Liver (tissue), 9 donors: Measurements from ENCODE around the gene CLCN5. TPM values are rescaled to one million over a fixed set of nuclear protein-coding genes. Genes with fewer than 3 reads are reported as not detected.

Experiments
- DNase-seq: peaks from one replicate; pipeline ENCODE4 v3.0.0-alpha.2; 2017; ENCODE audit warnings: low spot score
- H3K27ac ChIP-seq, 2 donors: one replicate each; pipeline ENCODE4 v1.7.0; 2013; ENCODE audit warnings: inconsistent platforms in 2 of 2, low read length in 2 of 2, control low read depth in 1 of 2, low read depth in 1 of 2, mild to moderate bottlenecking in 1 of 2
- H3K27me3 ChIP-seq, 4 donors: one replicate each; pipeline versions ENCODE4 v1.6.1 to v1.7.0; 2013; ENCODE audit warnings: low read length in 3 of 4, inconsistent platforms in 1 of 4, mild to moderate bottlenecking in 1 of 4, moderate library complexity in 1 of 4; ENCODE audit not compliant: control insufficient read depth in 4 of 4, insufficient read depth in 4 of 4
- H3K36me3 ChIP-seq, 4 donors: one replicate each; pipeline versions ENCODE4 v1.6.1 to v1.7.0; 2013; ENCODE audit warnings: low read length in 3 of 4, mild to moderate bottlenecking in 3 of 4, low read depth in 1 of 4, moderate library complexity in 1 of 4; ENCODE audit not compliant: control insufficient read depth in 4 of 4, insufficient read depth in 3 of 4
- H3K4me1 ChIP-seq, 4 donors: one replicate each; pipeline versions ENCODE4 v1.6.1 to v1.7.0; 2013; ENCODE audit warnings: low read length in 3 of 4, mild to moderate bottlenecking in 3 of 4, moderate library complexity in 1 of 4; ENCODE audit not compliant: control insufficient read depth in 4 of 4, insufficient read depth in 4 of 4
- H3K4me3 ChIP-seq, 3 donors: one replicate each; pipeline versions ENCODE4 v1.6.1 to v1.7.0; 2013; ENCODE audit warnings: low read length in 3 of 3, control low read depth in 1 of 3, low read depth in 1 of 3, mild to moderate bottlenecking in 1 of 3
- H3K9ac ChIP-seq, 2 donors: one replicate each; pipeline ENCODE4 v1.7.0; 2013; ENCODE audit warnings: low read length in 2 of 2, mild to moderate bottlenecking in 2 of 2, moderate library complexity in 2 of 2, control low read depth in 1 of 2, low read depth in 1 of 2
- H3K9me3 ChIP-seq, 4 donors: one replicate each; pipeline versions ENCODE4 v1.6.1 to v1.7.0; 2013; ENCODE audit warnings: low read length in 3 of 4; ENCODE audit not compliant: control insufficient read depth in 4 of 4
- EGR1 ChIP-seq, 2 donors: IDR thresholded peaks; 2 replicates each; pipeline ENCODE4 v1.6.1; 2016 to 2018; ENCODE audit warnings: antibody characterized with exemption in 2 of 2, low read depth in 2 of 2
- FOXA1 ChIP-seq: IDR thresholded peaks from 2 replicates; pipeline ENCODE4 v1.6.1; 2016; ENCODE audit warnings: antibody characterized with exemption
- GABPA ChIP-seq, 2 donors: IDR thresholded peaks in 1 of 2; conservative IDR thresholded peaks in 1 of 2; 2 replicates each; pipeline ENCODE4 v1.6.1; 2016; ENCODE audit warnings: antibody characterized with exemption in 2 of 2, mild to moderate bottlenecking in 1 of 2, moderate library complexity in 1 of 2
- HNF4A ChIP-seq, 2 donors: conservative IDR thresholded peaks; 2 replicates each; pipeline ENCODE4 v1.6.1; 2016; ENCODE audit warnings: antibody characterized with exemption in 2 of 2, mild to moderate bottlenecking in 2 of 2
- HNF4G ChIP-seq: IDR thresholded peaks from 2 replicates; pipeline ENCODE4 v1.6.1; 2016; ENCODE audit warnings: antibody characterized with exemption
- JUND ChIP-seq, 2 donors: IDR thresholded peaks; 2 replicates each; pipeline ENCODE4 v1.6.1; 2016; ENCODE audit warnings: antibody characterized with exemption in 2 of 2
- MAX ChIP-seq: IDR thresholded peaks from 2 replicates; pipeline ENCODE4 v1.6.1; 2016; ENCODE audit warnings: antibody characterized with exemption
- NR2F2 ChIP-seq: IDR thresholded peaks from 2 replicates; pipeline ENCODE4 v1.6.1; 2016; ENCODE audit warnings: antibody characterized with exemption
- RAD21 ChIP-seq, 2 donors: IDR thresholded peaks; 2 replicates each; pipeline ENCODE4 v1.6.1; 2016; ENCODE audit warnings: antibody characterized with exemption in 2 of 2, mild to moderate bottlenecking in 2 of 2
- RXRA ChIP-seq, 2 donors: IDR thresholded peaks; 2 replicates each; pipeline ENCODE4 v1.6.1; 2017 to 2018; ENCODE audit warnings: antibody characterized with exemption in 2 of 2, mild to moderate bottlenecking in 1 of 2
- SP1 ChIP-seq: IDR thresholded peaks from 2 replicates; pipeline ENCODE4 v1.6.1; 2018; ENCODE audit warnings: antibody characterized with exemption, mild to moderate bottlenecking
- TAF1 ChIP-seq: conservative IDR thresholded peaks from 2 replicates; pipeline ENCODE4 v1.6.1; 2016; ENCODE audit warnings: antibody characterized with exemption, mild to moderate bottlenecking
- YY1 ChIP-seq: IDR thresholded peaks from 2 replicates; pipeline ENCODE4 v1.6.1; 2016; ENCODE audit warnings: antibody characterized with exemption, mild to moderate bottlenecking
- ZBTB33 ChIP-seq: IDR thresholded peaks from 2 replicates; pipeline ENCODE4 v1.6.1; 2016; ENCODE audit warnings: antibody characterized with exemption
- WGBS: extraction: QIAGEN DNeasy Blood & Tissue Kit; methylation state at CpG from one replicate; pipeline ENCODE4 v1.1.7; 2013; 5-methylcytosine and 5-hydroxymethylcytosine counted together
- polyA plus RNA-seq, 2 donors: library from polyadenylated mRNA; stranded (reverse) in 1 of 2; unstranded in 1 of 2; fragments of 200-250 nt in 1 of 2; fragments of >200 nt in 1 of 2; fragmentation: Nextera tagmentation in 1 of 2; extraction: Ambion mirVana in 1 of 2; gene quantifications; one replicate each; pipeline versions ENCODE4 v1.2.1 to v1.2.3, GENCODE V29; 2013 to 2015
- total RNA-seq, 2 donors: library from RNA; depleted of rRNA; stranded (reverse); fragments of >200 nt; gene quantifications; one replicate each; pipeline ENCODE4 v1.2.3, GENCODE V29; 2014
- TF ChIP-seq, protein P1 (sequence below): IDR thresholded peaks from 2 replicates; pipeline ENCODE4 v1.6.1; 2016; ENCODE audit warnings: antibody characterized with exemption
- TF ChIP-seq, protein P2 (sequence below): fragments of 150-350 bp; IDR thresholded peaks from 2 replicates; pipeline ENCODE4 v1.5.1; 2017; ENCODE audit warnings: improper control_type of control experiment, low read depth, low read length; ENCODE audit not compliant: missing input control
- TF ChIP-seq, protein P3 (sequence below): IDR thresholded peaks from 2 replicates; pipeline ENCODE4 v1.6.1; 2016; ENCODE audit warnings: antibody characterized with exemption, mild to moderate bottlenecking
- donor health status: healthy.
- donor health status: healthy.
- donor health status: healthy.
- donor health status: healthy.
- donor health status: healthy.

Gene CLCN5
- total and polyA plus RNA-seq, 4 donors = 5.6 to 56.1 (median 14.6) TPM

DNA sequence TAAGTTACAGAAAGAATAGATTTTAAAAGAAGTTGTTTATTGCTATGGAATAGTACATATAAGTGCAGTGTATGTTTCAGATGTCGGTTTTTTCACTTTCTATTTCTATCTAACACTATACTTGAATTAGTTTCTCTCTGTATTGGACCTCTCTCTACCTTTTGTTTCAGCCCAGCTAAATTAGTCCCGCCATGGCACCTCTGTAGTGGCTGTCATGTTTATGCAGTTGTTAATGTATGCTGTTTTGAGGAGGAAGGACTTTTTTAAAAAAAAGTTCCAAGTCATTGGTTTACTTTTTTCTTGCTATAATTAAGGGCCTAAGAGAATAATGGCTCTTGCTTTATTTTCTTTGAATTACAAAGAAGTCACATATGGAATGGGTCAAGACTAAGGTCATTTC lies 160.3 kb downstream of the CLCN5 start:
- H3K9ac ChIP-seq = no peak overlapping the region
- no peaks in the 10 kb centered on the region for H3K9me3 ChIP-seq
- DNase-seq = no peak
- H3K27ac ChIP-seq = no peak overlapping the region
- WGBS = 92% methylated on average over 2 of the region's 2 CpGs
- no peak overlapping the region for H3K4me3 ChIP-seq
- peaks cover 0 to 3% (median 0%) of the 10 kb centered on the region in 4 donors for H3K4me1 ChIP-seq
- TF ChIP-seq, protein P1, sequence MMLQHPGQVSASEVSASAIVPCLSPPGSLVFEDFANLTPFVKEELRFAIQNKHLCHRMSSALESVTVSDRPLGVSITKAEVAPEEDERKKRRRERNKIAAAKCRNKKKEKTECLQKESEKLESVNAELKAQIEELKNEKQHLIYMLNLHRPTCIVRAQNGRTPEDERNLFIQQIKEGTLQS = no peak
- TF ChIP-seq, protein P2, sequence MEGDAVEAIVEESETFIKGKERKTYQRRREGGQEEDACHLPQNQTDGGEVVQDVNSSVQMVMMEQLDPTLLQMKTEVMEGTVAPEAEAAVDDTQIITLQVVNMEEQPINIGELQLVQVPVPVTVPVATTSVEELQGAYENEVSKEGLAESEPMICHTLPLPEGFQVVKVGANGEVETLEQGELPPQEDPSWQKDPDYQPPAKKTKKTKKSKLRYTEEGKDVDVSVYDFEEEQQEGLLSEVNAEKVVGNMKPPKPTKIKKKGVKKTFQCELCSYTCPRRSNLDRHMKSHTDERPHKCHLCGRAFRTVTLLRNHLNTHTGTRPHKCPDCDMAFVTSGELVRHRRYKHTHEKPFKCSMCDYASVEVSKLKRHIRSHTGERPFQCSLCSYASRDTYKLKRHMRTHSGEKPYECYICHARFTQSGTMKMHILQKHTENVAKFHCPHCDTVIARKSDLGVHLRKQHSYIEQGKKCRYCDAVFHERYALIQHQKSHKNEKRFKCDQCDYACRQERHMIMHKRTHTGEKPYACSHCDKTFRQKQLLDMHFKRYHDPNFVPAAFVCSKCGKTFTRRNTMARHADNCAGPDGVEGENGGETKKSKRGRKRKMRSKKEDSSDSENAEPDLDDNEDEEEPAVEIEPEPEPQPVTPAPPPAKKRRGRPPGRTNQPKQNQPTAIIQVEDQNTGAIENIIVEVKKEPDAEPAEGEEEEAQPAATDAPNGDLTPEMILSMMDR = no peak
- TF ChIP-seq FOXA1 (no peak), MAX (no peak), TAF1 (no peak), HNF4G (no peak), EGR1 (IDR thresholded peaks at IDR 0.05; ENCODE audit: low read depth in 2 of 2) (no peak), NR2F2 (no peak), HNF4A (conservative IDR thresholded peaks at IDR 0.05) (no peak), RAD21 (IDR thresholded peaks at IDR 0.05) (no peak), SP1 (no peak), ZBTB33 (no peak), YY1 (no peak), JUND (IDR thresholded peaks at IDR 0.05) (no peak)
- TF ChIP-seq, protein P3, sequence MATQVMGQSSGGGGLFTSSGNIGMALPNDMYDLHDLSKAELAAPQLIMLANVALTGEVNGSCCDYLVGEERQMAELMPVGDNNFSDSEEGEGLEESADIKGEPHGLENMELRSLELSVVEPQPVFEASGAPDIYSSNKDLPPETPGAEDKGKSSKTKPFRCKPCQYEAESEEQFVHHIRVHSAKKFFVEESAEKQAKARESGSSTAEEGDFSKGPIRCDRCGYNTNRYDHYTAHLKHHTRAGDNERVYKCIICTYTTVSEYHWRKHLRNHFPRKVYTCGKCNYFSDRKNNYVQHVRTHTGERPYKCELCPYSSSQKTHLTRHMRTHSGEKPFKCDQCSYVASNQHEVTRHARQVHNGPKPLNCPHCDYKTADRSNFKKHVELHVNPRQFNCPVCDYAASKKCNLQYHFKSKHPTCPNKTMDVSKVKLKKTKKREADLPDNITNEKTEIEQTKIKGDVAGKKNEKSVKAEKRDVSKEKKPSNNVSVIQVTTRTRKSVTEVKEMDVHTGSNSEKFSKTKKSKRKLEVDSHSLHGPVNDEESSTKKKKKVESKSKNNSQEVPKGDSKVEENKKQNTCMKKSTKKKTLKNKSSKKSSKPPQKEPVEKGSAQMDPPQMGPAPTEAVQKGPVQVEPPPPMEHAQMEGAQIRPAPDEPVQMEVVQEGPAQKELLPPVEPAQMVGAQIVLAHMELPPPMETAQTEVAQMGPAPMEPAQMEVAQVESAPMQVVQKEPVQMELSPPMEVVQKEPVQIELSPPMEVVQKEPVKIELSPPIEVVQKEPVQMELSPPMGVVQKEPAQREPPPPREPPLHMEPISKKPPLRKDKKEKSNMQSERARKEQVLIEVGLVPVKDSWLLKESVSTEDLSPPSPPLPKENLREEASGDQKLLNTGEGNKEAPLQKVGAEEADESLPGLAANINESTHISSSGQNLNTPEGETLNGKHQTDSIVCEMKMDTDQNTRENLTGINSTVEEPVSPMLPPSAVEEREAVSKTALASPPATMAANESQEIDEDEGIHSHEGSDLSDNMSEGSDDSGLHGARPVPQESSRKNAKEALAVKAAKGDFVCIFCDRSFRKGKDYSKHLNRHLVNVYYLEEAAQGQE = no peak
- peaks cover 0 to 8% (median 5%) of the 10 kb centered on the region in 4 donors for H3K36me3 ChIP-seq
- H3K27me3 ChIP-seq = no peaks in the 10 kb centered on the region

GRCh38 chrX:50088645-50089044 lies 166.2 kb downstream of the CLCN5 start:
- Histone ChIP-seq H3K9me3 (no peaks in the 10 kb centered on the region), H3K36me3 (peaks cover 1 to 24% (median 15%) of the 10 kb centered on the region in 4 donors), H3K4me3 (no peak overlapping the region), H3K27me3 (no peaks in the 10 kb centered on the region), H3K27ac (no peak overlapping the region), H3K9ac (no peak overlapping the region), H3K4me1 (peaks cover 0 to 9% (median 6%) of the 10 kb centered on the region in 4 donors)
- WGBS = 42% methylated on average over 3 of the region's 3 CpGs
- no peak for DNase-seq
- TF ChIP-seq RXRA (IDR thresholded peaks at IDR 0.05) (no peak), YY1 (no peak), GABPA (IDR thresholded peaks at IDR 0.05 in 1 of 2, conservative IDR thresholded peaks at IDR 0.05 in 1 of 2) (no peak), SP1 (no peak), JUND (IDR thresholded peaks at IDR 0.05) (no peak), ZBTB33 (no peak), FOXA1 (no peak), RAD21 (IDR thresholded peaks at IDR 0.05) (peak in 1 of 2 donors; percentile 25), HNF4G (no peak)
- TF ChIP-seq, protein P3 = no peak
- TF ChIP-seq, protein P1 = peak; percentile 67
